Neutrophil (primary cell): ENCODE measurements around the gene SAMD5.

Experiments used
- H3K27ac ChIP-seq: fragments of 200-600 bp; sonication (generic); 2 replicates; pipeline ENCODE4 v1.5.1; 2016; ENCODE audit warnings: mild to moderate bottlenecking, moderate library complexity
- H3K27me3 ChIP-seq: fragments of 200-600 bp; sonication (generic); 2 replicates; pipeline ENCODE4 v1.6.0; 2016; ENCODE audit warnings: mild to moderate bottlenecking
- H3K36me3 ChIP-seq: fragments of 200-600 bp; sonication (generic); 2 replicates; pipeline ENCODE4 v1.5.1; 2017
- H3K4me1 ChIP-seq, 2 experiments: fragments of 200-600 bp in 1 of 2; sonication (generic) in 1 of 2; 1 replicate in 1 of 2; 2 replicates in 1 of 2; pipeline versions ENCODE4 v1.5.1 to v1.6.1; 2013 to 2016; ENCODE audit warnings: low read depth in 1 of 2, low read length in 1 of 2, mild to moderate bottlenecking in 1 of 2, moderate library complexity in 1 of 2; ENCODE audit not compliant: control insufficient read depth in 1 of 2, insufficient read depth in 1 of 2
- H3K4me3 ChIP-seq, 2 experiments: fragments of 200-600 bp in 1 of 2; sonication (generic) in 1 of 2; 1 replicate in 1 of 2; 2 replicates in 1 of 2; pipeline ENCODE4 v1.5.1; 2013 to 2016; ENCODE audit warnings: low read depth in 1 of 2, low read length in 1 of 2, mild to moderate bottlenecking in 1 of 2, moderate library complexity in 1 of 2
- H3K9me3 ChIP-seq: fragments of 200-600 bp; sonication (generic); 2 replicates; pipeline ENCODE4 v1.5.1; 2016
- TF ChIP-seq, protein P1 (sequence below): fragments of 200-600 bp; sonication (generic); IDR thresholded peaks from 2 replicates; pipeline ENCODE4 v1.5.1; 2016; ENCODE audit warnings: antibody characterized with exemption

Gene SAMD5

DNA sequence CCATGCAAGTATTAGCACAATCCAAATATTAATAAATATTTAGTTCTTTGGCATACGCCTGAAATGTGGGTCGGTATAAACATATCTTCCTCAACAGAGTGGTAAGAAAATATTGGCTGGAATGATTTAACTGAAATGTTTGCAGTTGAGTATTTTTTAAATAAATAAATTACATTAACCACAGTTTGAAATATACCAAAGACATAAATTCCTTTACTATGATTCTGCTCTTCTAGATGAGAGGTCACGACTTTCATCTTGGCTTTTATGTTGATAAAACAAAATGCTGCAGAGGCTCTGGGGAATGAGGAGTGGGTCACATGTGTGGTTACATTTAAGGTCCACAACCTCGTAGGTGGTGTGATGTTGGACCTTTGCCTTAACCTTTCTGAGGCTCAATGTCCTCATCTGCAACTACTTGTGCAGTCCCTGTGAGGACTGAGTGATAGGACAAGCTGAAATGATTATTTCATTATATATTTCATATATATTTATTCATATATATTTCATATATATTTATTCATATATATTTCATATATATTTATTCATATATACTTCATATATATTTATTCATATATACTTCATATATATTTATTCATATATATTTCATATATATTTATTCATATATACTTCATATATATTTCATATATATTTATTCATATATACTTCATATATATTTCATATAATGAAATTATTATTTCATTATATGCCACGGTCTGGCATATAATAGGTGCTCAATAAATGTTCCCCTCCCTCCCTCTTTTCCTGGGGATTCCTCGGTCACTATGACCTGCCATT lies 107.4 kb downstream of the SAMD5 start:
- Histone ChIP-seq H3K36me3 (no peaks in the 10 kb centered on the region), H3K9me3 (no peaks in the 10 kb centered on the region), H3K4me1 (no peaks in the 10 kb centered on the region), H3K27me3 (no peaks in the 10 kb centered on the region), H3K4me3 (no peak overlapping the region), H3K27ac (no peak overlapping the region)
- TF ChIP-seq, protein P1, sequence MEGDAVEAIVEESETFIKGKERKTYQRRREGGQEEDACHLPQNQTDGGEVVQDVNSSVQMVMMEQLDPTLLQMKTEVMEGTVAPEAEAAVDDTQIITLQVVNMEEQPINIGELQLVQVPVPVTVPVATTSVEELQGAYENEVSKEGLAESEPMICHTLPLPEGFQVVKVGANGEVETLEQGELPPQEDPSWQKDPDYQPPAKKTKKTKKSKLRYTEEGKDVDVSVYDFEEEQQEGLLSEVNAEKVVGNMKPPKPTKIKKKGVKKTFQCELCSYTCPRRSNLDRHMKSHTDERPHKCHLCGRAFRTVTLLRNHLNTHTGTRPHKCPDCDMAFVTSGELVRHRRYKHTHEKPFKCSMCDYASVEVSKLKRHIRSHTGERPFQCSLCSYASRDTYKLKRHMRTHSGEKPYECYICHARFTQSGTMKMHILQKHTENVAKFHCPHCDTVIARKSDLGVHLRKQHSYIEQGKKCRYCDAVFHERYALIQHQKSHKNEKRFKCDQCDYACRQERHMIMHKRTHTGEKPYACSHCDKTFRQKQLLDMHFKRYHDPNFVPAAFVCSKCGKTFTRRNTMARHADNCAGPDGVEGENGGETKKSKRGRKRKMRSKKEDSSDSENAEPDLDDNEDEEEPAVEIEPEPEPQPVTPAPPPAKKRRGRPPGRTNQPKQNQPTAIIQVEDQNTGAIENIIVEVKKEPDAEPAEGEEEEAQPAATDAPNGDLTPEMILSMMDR = no peak

DNA sequence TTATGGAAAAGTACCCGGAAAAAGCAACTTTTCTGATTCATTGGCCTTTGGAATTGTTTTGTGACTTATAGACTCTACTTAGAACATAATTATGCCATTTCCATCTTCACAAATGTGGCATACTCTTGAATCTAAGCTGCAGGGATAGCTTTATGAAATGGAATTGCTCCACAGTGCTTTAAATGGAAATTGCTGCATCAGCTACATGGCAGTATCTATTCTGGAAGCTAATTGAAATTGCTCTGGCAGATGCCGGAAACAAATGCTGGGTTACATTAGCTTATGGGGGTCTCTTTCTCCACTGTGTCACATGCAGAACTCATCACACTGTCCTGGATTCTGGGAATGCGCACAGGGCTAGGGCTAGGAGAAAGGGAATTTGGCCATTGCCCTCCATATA lies 108.9 kb downstream of the SAMD5 start:
- no peak overlapping the region for H3K4me3 ChIP-seq
- H3K9me3 ChIP-seq = no peaks in the 10 kb centered on the region
- no peaks in the 10 kb centered on the region for H3K36me3 ChIP-seq
- H3K27me3 ChIP-seq = no peaks in the 10 kb centered on the region
- no peaks in the 10 kb centered on the region for H3K4me1 ChIP-seq
- TF ChIP-seq, protein P1 = no peak
- H3K27ac ChIP-seq = no peak overlapping the region

DNA sequence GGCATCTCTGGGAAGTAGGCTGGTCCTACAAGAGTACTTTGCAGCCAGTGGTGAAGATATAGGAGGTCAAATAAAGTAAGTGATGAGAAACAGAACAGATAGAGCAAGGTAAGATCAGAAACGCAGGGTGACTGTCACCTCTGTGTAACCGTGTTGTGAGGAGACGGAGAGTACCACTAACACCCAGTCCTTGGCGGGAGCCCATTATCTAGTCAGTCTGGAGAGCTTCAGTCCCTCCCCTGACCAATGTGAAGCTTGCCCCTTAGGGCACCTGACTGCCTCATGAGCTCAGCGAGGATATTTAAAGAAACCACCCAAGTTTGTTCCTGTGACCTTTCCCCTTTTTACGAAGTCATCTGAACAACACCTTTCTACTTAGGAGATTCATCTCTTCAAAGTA lies 110.0 kb downstream of the SAMD5 start:
- TF ChIP-seq, protein P1 = no peak
- H3K36me3 ChIP-seq = no peaks in the 10 kb centered on the region
- H3K4me3 ChIP-seq = no peak overlapping the region
- no peaks in the 10 kb centered on the region for H3K4me1 ChIP-seq
- no peaks in the 10 kb centered on the region for H3K9me3 ChIP-seq
- H3K27ac ChIP-seq = no peak overlapping the region
- H3K27me3 ChIP-seq = no peaks in the 10 kb centered on the region

DNA sequence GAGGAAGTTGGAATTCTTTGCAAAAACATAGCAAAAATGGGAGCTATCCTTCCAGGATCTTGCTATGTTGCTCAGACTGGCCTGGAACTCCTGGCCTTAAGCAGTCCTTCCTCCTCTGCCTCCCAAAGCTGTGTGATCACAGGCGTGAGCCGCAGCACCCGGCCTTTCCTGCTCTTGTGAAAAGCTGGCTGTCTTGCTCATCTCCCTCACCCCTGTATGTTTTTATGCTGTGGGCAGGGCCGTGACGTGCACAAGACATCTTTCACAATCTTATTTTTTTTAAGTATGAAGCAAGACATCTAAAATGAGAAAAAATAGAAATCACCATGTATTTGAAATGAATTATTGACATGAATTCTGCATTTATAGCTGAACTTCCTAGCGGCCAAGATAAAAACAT lies 110.4 kb downstream of the SAMD5 start:
- Histone ChIP-seq H3K36me3 (no peaks in the 10 kb centered on the region), H3K4me1 (no peaks in the 10 kb centered on the region), H3K27ac (no peak overlapping the region), H3K4me3 (no peak overlapping the region), H3K27me3 (no peaks in the 10 kb centered on the region), H3K9me3 (no peaks in the 10 kb centered on the region)
- TF ChIP-seq, protein P1 = no peak
